Breast epithelium (tissue), 3 donors: ENCODE data around the gene ASCC3.

ENCODE experiments used
- POLR2A ChIP-seq: fragments of 450-650 bp; IDR thresholded peaks from one replicate; pipeline ENCODE4 v1.6.1; 2016; ENCODE audit warnings: antibody characterized with exemption, mild to moderate bottlenecking, moderate library complexity
- POLR2AphosphoS5 ChIP-seq, 3 donors: sonication (generic); formaldehyde crosslinking; IDR thresholded peaks; one replicate each; pipeline ENCODE4 v1.6.1; 2017; ENCODE audit warnings: antibody characterized with exemption in 3 of 3
- TF ChIP-seq, protein P1 (sequence below), 3 donors: fragments of 450-650 bp; IDR thresholded peaks; one replicate each; pipeline ENCODE4 v1.5.1; 2016 to 2017; ENCODE audit warnings: antibody characterized with exemption in 3 of 3, mild to moderate bottlenecking in 3 of 3, moderate library complexity in 3 of 3

GRCh38 chr6:100574836-100575235 lies 306.3 kb downstream of the ASCC3 start:
- TF ChIP-seq, protein P1, sequence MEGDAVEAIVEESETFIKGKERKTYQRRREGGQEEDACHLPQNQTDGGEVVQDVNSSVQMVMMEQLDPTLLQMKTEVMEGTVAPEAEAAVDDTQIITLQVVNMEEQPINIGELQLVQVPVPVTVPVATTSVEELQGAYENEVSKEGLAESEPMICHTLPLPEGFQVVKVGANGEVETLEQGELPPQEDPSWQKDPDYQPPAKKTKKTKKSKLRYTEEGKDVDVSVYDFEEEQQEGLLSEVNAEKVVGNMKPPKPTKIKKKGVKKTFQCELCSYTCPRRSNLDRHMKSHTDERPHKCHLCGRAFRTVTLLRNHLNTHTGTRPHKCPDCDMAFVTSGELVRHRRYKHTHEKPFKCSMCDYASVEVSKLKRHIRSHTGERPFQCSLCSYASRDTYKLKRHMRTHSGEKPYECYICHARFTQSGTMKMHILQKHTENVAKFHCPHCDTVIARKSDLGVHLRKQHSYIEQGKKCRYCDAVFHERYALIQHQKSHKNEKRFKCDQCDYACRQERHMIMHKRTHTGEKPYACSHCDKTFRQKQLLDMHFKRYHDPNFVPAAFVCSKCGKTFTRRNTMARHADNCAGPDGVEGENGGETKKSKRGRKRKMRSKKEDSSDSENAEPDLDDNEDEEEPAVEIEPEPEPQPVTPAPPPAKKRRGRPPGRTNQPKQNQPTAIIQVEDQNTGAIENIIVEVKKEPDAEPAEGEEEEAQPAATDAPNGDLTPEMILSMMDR (IDR thresholded peaks at IDR 0.05) = no peak
- no peak for TF ChIP-seq POLR2A
- TF ChIP-seq POLR2AphosphoS5 (IDR thresholded peaks at IDR 0.05) = no peak
